OCI-LY1 (cell line): ENCODE measurements around the gene ALPI.

Experiments
- EZH2 ChIP-seq: fragments of 200-600 bp; sonication (generic), shearing (Covaris generic); IDR thresholded peaks from 2 replicates; pipeline ENCODE4 v1.8.0; 2017; ENCODE audit warnings: borderline replicate concordance, mixed run types, mild to moderate bottlenecking, antibody characterized with exemption, low read length, moderate library complexity, mixed read lengths
- TF ChIP-seq, protein P1 (sequence below): fragments of 200-600 bp; sonication (generic), shearing (Covaris generic); IDR thresholded peaks from 2 replicates; pipeline ENCODE4 v1.5.1; 2017; ENCODE audit warnings: mild to moderate bottlenecking, antibody characterized with exemption, low read length, moderate library complexity, mixed read lengths

DNA sequence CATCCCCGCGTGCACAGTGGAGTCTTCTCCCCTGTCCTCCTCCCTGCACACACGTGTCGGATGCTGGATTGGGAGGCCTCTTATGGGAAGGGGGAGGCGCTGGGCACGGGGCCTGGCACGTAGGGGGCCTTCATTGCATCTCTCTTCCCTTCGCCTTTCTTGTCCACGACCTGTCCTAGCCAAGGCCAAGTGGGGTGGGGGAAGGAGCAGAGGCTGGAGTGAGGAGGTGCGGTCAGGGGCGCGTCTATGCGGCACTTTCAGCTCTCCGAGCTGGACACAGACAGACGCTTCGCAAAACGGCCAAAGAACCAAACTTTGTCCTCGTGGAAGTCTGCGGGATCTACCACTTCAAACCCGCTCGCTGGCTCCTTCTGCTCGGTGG lies 35.9 kb upstream of the ALPI start:
- no peak for TF ChIP-seq EZH2
- TF ChIP-seq, protein P1, sequence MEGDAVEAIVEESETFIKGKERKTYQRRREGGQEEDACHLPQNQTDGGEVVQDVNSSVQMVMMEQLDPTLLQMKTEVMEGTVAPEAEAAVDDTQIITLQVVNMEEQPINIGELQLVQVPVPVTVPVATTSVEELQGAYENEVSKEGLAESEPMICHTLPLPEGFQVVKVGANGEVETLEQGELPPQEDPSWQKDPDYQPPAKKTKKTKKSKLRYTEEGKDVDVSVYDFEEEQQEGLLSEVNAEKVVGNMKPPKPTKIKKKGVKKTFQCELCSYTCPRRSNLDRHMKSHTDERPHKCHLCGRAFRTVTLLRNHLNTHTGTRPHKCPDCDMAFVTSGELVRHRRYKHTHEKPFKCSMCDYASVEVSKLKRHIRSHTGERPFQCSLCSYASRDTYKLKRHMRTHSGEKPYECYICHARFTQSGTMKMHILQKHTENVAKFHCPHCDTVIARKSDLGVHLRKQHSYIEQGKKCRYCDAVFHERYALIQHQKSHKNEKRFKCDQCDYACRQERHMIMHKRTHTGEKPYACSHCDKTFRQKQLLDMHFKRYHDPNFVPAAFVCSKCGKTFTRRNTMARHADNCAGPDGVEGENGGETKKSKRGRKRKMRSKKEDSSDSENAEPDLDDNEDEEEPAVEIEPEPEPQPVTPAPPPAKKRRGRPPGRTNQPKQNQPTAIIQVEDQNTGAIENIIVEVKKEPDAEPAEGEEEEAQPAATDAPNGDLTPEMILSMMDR, result no peak
